HG03571 (cell line): ENCODE results near the gene CSPG5.

Experiments
- ATAC-seq: cut with Tn5 transposase; IDR thresholded peaks from one replicate; pipeline ENCODE4 v1.9.1; 2021; ENCODE audit not compliant: unreplicated experiment

The CSPG5 gene

GRCh38 chr3:47588587-47588986, 9.9 kb upstream of the CSPG5 start:
- no peak for ATAC-seq

- no peak for ATAC-seq
These were observed 9.4 kb upstream of the CSPG5 start for GRCh38 chr3:47588053-47588452.

- no peak for ATAC-seq
These were observed 8.1 kb upstream of the CSPG5 start for GRCh38 chr3:47586746-47587145.

- no peak for ATAC-seq
These were observed 4.8 kb upstream of the CSPG5 start for GRCh38 chr3:47583320-47584075.

- no peak for ATAC-seq
These were observed 3.2 kb upstream of the CSPG5 start for GRCh38 chr3:47581835-47582234.

GRCh38 chr3:47581422-47581821, 2.8 kb upstream of the CSPG5 start:
- ATAC-seq, result no peak

GRCh38 chr3:47580481-47580880, 1.8 kb upstream of the CSPG5 start:
- no peak for ATAC-seq

GRCh38 chr3:47579875-47580274, 1.2 kb upstream of the CSPG5 start:
- ATAC-seq, result no peak

GRCh38 chr3:47578119-47578632, 489 bp downstream of the CSPG5 start:
- no peak for ATAC-seq

- ATAC-seq, result no peak
These were observed 1.0 kb downstream of the CSPG5 start for GRCh38 chr3:47577583-47578118.

- ATAC-seq, result no peak
These were observed 5.2 kb downstream of the CSPG5 start for GRCh38 chr3:47573190-47574172.

- ATAC-seq, result no peak
These were observed 7.1 kb downstream of the CSPG5 start for GRCh38 chr3:47571391-47572175.

GRCh38 chr3:47568901-47569300, 9.8 kb downstream of the CSPG5 start:
- no peak for ATAC-seq

GRCh38 chr3:47567149-47567548, 11.5 kb downstream of the CSPG5 start:
- ATAC-seq, result no peak

- no peak for ATAC-seq
These were observed 12.0 kb downstream of the CSPG5 start for GRCh38 chr3:47566667-47567066.

GRCh38 chr3:47565734-47566550, 12.7 kb downstream of the CSPG5 start:
- ATAC-seq, result no peak

GRCh38 chr3:47556351-47556750, 22.3 kb downstream of the CSPG5 start:
- no peak for ATAC-seq

GRCh38 chr3:47554335-47554734, 24.3 kb downstream of the CSPG5 start:
- ATAC-seq, result no peak

GRCh38 chr3:47553407-47553806, 25.3 kb downstream of the CSPG5 start:
- no peak for ATAC-seq
